SK-N-SH (cell line): ENCODE results near the gene RAI14.

ENCODE experiments used
- SMC3 ChIP-seq: IDR thresholded peaks from 2 replicates; pipeline ENCODE4 v1.6.1; 2012; ENCODE audit warnings: low read depth, low read length, improper control_type of control experiment
- TF ChIP-seq, protein P1 (sequence below): fragments of 150-350 bp; IDR thresholded peaks from 2 replicates; pipeline ENCODE4 v1.6.1; 2016; ENCODE audit warnings: mild to moderate bottlenecking, low read depth, low read length

DNA sequence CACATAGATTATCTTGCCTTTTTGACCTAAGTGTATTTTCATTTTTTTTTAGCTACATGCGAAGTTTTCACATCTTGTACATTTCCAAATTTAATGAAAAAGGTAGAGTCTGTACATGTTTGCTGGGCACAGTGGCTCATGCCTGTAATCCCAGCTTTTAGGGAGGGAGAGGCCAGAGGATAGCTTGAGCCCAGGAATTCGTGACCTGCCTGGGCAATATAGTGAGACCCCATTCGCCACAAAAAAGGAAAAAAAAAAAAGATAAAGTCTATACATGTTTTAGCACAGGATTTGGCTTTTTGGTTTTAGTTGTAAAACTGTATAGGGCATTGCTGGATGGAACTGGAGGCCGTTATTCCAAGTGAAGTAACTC is 28.8 kb downstream of the RAI14 start:
- TF ChIP-seq, protein P1, sequence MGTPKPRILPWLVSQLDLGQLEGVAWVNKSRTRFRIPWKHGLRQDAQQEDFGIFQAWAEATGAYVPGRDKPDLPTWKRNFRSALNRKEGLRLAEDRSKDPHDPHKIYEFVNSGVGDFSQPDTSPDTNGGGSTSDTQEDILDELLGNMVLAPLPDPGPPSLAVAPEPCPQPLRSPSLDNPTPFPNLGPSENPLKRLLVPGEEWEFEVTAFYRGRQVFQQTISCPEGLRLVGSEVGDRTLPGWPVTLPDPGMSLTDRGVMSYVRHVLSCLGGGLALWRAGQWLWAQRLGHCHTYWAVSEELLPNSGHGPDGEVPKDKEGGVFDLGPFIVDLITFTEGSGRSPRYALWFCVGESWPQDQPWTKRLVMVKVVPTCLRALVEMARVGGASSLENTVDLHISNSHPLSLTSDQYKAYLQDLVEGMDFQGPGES, result no peak
- no peak for TF ChIP-seq SMC3
